SU-DHL-6 (cell line): ENCODE results near the gene ATOX1.

Experiments used
- H2AFZ ChIP-seq: fragments of 200-600 bp; sonication (generic); 2 replicates; pipeline ENCODE4 v1.6.1; 2014; ENCODE audit warnings: low read depth, mild to moderate bottlenecking, moderate library complexity, mixed read lengths, antibody characterized with exemption, low read length; ENCODE audit not compliant: severe bottlenecking
- H3F3A ChIP-seq: fragments of 200-600 bp; shearing (Covaris generic); 2 replicates; pipeline ENCODE4 v1.6.0; 2016; ENCODE audit warnings: antibody characterized with exemption, mild to moderate bottlenecking; ENCODE audit not compliant: insufficient read depth
- H3K27ac ChIP-seq: fragments of 200-600 bp; sonication (generic); 2 replicates; pipeline ENCODE4 v1.5.1; 2016; ENCODE audit warnings: low read depth, mild to moderate bottlenecking, low read length, moderate library complexity, mixed read lengths
- H3K27me3 ChIP-seq: fragments of 200-600 bp; sonication (generic), shearing (Covaris generic); 2 replicates; pipeline ENCODE4 v1.6.0; 2014; ENCODE audit warnings: mild to moderate bottlenecking, low read length
- H3K36me3 ChIP-seq: fragments of 200-600 bp; sonication (generic); 2 replicates; pipeline ENCODE4 v1.6.1; 2014; ENCODE audit warnings: mild to moderate bottlenecking, low read length, mixed read lengths
- H3K4me2 ChIP-seq: fragments of 300-600, 200-600 bp; shearing (Covaris generic), sonication (generic); 2 replicates; pipeline ENCODE4 v1.6.0; 2014; ENCODE audit warnings: low read length, low read depth, mild to moderate bottlenecking; ENCODE audit not compliant: poor library complexity, severe bottlenecking
- H3K4me3 ChIP-seq: fragments of 200-600 bp; sonication (generic); 2 replicates; pipeline ENCODE4 v1.5.1; 2014; ENCODE audit warnings: antibody characterized with exemption, low read length, mild to moderate bottlenecking, mixed read lengths; ENCODE audit not compliant: insufficient read depth, poor library complexity, severe bottlenecking
- H3K79me2 ChIP-seq: fragments of 200-600 bp; sonication (generic); 2 replicates; pipeline ENCODE4 v1.6.1; 2014; ENCODE audit warnings: mild to moderate bottlenecking, low read length, moderate library complexity; ENCODE audit not compliant: insufficient read depth
- H3K9ac ChIP-seq: fragments of 200-600 bp; sonication (generic); 2 replicates; pipeline ENCODE4 v1.7.0; 2014; ENCODE audit warnings: mild to moderate bottlenecking, low read length
- H3K9me2 ChIP-seq: fragments of 200-600 bp; sonication (generic); replicated peaks from 2 replicates; pipeline ENCODE4 v1.6.1; 2014; ENCODE audit warnings: low read length; ENCODE audit not compliant: insufficient read depth
- H3K9me3 ChIP-seq: fragments of 200-600 bp; sonication (generic); 2 replicates; pipeline ENCODE4 v1.6.1; 2014; ENCODE audit warnings: low read length, mixed read lengths; ENCODE audit not compliant: insufficient read depth
- H4K20me1 ChIP-seq: fragments of 200-600 bp; sonication (generic); 2 replicates; pipeline ENCODE4 v1.6.1; 2014; ENCODE audit warnings: low read depth, mild to moderate bottlenecking, antibody characterized with exemption, low read length, moderate library complexity, mixed read lengths
- EZH2phosphoT487 ChIP-seq: fragments of 200-600 bp; sonication (generic), shearing (Covaris generic); conservative IDR thresholded peaks from 2 replicates; pipeline ENCODE4 v1.6.1; 2018; ENCODE audit warnings: mild to moderate bottlenecking, antibody characterized with exemption, low read length, moderate library complexity, mixed read lengths
- TF ChIP-seq, protein P1 (sequence below): fragments of 200-600 bp; sonication (generic); IDR thresholded peaks from one replicate; pipeline ENCODE4 v1.5.1; 2017; ENCODE audit warnings: antibody characterized with exemption, mild to moderate bottlenecking, low read length, moderate library complexity; ENCODE audit not compliant: insufficient read depth, poor library complexity, severe bottlenecking

The ATOX1 gene

DNA sequence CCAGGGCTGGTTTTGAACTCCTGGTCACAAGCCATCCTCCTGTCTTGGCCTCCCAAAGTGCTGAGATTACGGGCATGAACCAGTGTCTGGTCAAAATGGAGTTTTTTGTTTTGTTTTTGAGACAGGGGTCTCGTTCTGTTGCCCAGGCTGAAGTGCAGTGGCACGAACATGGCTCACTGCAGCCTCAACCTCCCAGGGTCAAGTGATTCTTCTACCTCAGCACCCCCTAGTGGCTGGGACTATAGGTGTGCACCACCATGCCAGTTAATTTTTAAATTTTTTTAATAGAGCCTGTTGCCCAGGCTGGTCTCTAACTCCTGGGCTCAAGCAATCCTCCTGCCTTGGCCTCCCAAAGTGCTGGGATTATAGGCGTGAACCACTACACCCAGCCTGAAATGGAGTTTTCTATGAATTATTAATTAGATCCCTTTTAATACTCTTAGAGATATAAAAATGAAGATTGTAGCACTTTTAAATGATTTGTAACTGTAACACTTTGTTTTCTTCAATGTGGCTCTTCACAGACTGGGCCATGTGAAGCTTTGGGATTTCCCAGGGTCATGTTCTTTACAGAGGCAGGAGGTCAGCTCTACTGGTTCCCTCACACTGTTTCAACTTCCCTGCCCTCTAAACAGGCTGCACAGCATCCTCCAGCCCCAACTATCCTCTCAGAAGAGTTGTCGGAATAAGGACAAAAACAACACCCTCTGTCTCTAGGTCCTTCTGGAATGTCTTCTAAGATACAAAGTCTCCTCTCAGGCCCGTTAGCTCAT lies 39.0 kb downstream of the ATOX1 start:
- Histone ChIP-seq H3K27me3 (no peaks in the 10 kb centered on the region), H3F3A (no peaks in the 10 kb centered on the region), H4K20me1 (no peaks in the 10 kb centered on the region), H3K9me3 (no peaks in the 10 kb centered on the region), H2AFZ (no peak overlapping the region), H3K36me3 (no peaks in the 10 kb centered on the region), H3K9me2 (no peaks in the 10 kb centered on the region), H3K27ac (no peak overlapping the region), H3K9ac (no peak overlapping the region), H3K4me3 (no peak overlapping the region), H3K4me2 (no peak overlapping the region), H3K79me2 (no peaks in the 10 kb centered on the region)
- TF ChIP-seq EZH2phosphoT487 = no peak
- TF ChIP-seq, protein P1, sequence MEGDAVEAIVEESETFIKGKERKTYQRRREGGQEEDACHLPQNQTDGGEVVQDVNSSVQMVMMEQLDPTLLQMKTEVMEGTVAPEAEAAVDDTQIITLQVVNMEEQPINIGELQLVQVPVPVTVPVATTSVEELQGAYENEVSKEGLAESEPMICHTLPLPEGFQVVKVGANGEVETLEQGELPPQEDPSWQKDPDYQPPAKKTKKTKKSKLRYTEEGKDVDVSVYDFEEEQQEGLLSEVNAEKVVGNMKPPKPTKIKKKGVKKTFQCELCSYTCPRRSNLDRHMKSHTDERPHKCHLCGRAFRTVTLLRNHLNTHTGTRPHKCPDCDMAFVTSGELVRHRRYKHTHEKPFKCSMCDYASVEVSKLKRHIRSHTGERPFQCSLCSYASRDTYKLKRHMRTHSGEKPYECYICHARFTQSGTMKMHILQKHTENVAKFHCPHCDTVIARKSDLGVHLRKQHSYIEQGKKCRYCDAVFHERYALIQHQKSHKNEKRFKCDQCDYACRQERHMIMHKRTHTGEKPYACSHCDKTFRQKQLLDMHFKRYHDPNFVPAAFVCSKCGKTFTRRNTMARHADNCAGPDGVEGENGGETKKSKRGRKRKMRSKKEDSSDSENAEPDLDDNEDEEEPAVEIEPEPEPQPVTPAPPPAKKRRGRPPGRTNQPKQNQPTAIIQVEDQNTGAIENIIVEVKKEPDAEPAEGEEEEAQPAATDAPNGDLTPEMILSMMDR = peak; percentile 34

DNA sequence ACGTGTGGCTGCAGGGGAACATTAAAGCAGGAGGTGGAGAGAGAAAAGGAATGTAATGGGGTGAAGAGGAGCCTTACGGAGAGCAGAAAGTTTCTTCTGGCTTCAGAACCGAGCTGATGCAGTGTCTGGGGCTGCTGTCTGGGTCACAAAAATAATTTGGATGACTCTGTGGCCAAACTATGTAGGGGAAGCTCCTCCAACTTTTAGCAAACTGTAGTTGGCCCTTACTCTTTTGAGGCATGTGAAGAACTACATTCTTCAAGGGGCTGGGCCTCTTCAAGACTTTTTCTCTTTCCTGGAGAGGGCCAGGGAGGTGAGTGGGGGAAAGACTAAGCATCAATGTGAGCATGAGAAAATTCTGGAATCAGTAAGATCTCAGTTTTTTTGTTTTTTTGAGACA lies 39.8 kb downstream of the ATOX1 start:
- no peak overlapping the region for H3K27ac ChIP-seq
- H3K9ac ChIP-seq = no peak overlapping the region
- no peaks in the 10 kb centered on the region for H3F3A ChIP-seq
- H3K36me3 ChIP-seq = no peaks in the 10 kb centered on the region
- no peaks in the 10 kb centered on the region for H3K79me2 ChIP-seq
- no peaks in the 10 kb centered on the region for H3K27me3 ChIP-seq
- no peaks in the 10 kb centered on the region for H3K9me3 ChIP-seq
- H2AFZ ChIP-seq = no peak overlapping the region
- no peaks in the 10 kb centered on the region for H3K9me2 ChIP-seq
- TF ChIP-seq, protein P1 = no peak
- TF ChIP-seq EZH2phosphoT487 = no peak
- H4K20me1 ChIP-seq = no peaks in the 10 kb centered on the region
- H3K4me3 ChIP-seq = no peak overlapping the region
- H3K4me2 ChIP-seq = no peak overlapping the region

DNA sequence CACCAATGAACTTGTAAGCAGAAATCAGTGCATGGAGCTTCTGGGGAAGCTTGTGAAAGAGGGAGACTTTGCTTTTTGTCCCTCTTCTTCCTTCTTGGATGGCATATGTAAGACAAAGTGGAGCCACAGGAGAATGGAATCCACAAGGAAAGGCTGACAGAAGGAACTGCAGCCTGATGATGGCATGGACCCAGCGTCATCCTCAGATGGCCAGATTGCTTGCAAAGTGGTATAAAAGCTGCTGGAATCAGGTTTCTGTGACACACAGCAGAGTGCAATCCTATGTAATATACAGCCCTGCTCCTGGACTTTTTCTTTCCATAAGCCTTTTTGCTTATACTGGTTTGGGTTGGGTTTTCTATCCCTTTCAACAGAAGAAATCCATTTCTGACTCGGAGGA lies 40.3 kb downstream of the ATOX1 start:
- Histone ChIP-seq H3K9me3 (no peaks in the 10 kb centered on the region), H3K27me3 (no peaks in the 10 kb centered on the region), H3K4me3 (no peak overlapping the region), H3K9ac (no peak overlapping the region), H4K20me1 (no peaks in the 10 kb centered on the region), H3F3A (no peaks in the 10 kb centered on the region), H2AFZ (no peak overlapping the region), H3K9me2 (no peaks in the 10 kb centered on the region), H3K36me3 (no peaks in the 10 kb centered on the region), H3K27ac (no peak overlapping the region), H3K4me2 (no peak overlapping the region), H3K79me2 (no peaks in the 10 kb centered on the region)
- TF ChIP-seq, protein P1 = no peak
- no peak for TF ChIP-seq EZH2phosphoT487
